Liver (tissue), 9 donors: ENCODE measurements around the gene KLHL42. TPM values are rescaled to one million over a fixed set of nuclear protein-coding genes. Genes with fewer than 3 reads are reported as not detected.
A peak's percentile ranks its signal among the peaks of the same experiment; 100 is the strongest.
"Not testable (repeated sequence)": the region's sequence is repeated elsewhere in the genome, so short reads cannot be mapped to it uniquely, and the experiment has no call there.

Source experiments
- DNase-seq: peaks from one replicate; pipeline ENCODE4 v3.0.0-alpha.2; 2017; ENCODE audit warnings: low spot score
- H3K27ac ChIP-seq, 2 donors: one replicate each; pipeline ENCODE4 v1.7.0; 2013; ENCODE audit warnings: inconsistent platforms in 2 of 2, low read length in 2 of 2, control low read depth in 1 of 2, low read depth in 1 of 2, mild to moderate bottlenecking in 1 of 2
- H3K27me3 ChIP-seq, 4 donors: one replicate each; pipeline versions ENCODE4 v1.6.1 to v1.7.0; 2013; ENCODE audit warnings: low read length in 3 of 4, inconsistent platforms in 1 of 4, mild to moderate bottlenecking in 1 of 4, moderate library complexity in 1 of 4; ENCODE audit not compliant: control insufficient read depth in 4 of 4, insufficient read depth in 4 of 4
- H3K36me3 ChIP-seq, 4 donors: one replicate each; pipeline versions ENCODE4 v1.6.1 to v1.7.0; 2013; ENCODE audit warnings: low read length in 3 of 4, mild to moderate bottlenecking in 3 of 4, low read depth in 1 of 4, moderate library complexity in 1 of 4; ENCODE audit not compliant: control insufficient read depth in 4 of 4, insufficient read depth in 3 of 4
- H3K4me1 ChIP-seq, 4 donors: one replicate each; pipeline versions ENCODE4 v1.6.1 to v1.7.0; 2013; ENCODE audit warnings: low read length in 3 of 4, mild to moderate bottlenecking in 3 of 4, moderate library complexity in 1 of 4; ENCODE audit not compliant: control insufficient read depth in 4 of 4, insufficient read depth in 4 of 4
- H3K4me3 ChIP-seq, 3 donors: one replicate each; pipeline versions ENCODE4 v1.6.1 to v1.7.0; 2013; ENCODE audit warnings: low read length in 3 of 3, control low read depth in 1 of 3, low read depth in 1 of 3, mild to moderate bottlenecking in 1 of 3
- H3K9ac ChIP-seq, 2 donors: one replicate each; pipeline ENCODE4 v1.7.0; 2013; ENCODE audit warnings: low read length in 2 of 2, mild to moderate bottlenecking in 2 of 2, moderate library complexity in 2 of 2, control low read depth in 1 of 2, low read depth in 1 of 2
- H3K9me3 ChIP-seq, 4 donors: one replicate each; pipeline versions ENCODE4 v1.6.1 to v1.7.0; 2013; ENCODE audit warnings: low read length in 3 of 4; ENCODE audit not compliant: control insufficient read depth in 4 of 4
- FOXA1 ChIP-seq: IDR thresholded peaks from 2 replicates; pipeline ENCODE4 v1.6.1; 2016; ENCODE audit warnings: antibody characterized with exemption
- JUND ChIP-seq, 2 donors: IDR thresholded peaks; 2 replicates each; pipeline ENCODE4 v1.6.1; 2016; ENCODE audit warnings: antibody characterized with exemption in 2 of 2
- NR2F2 ChIP-seq: IDR thresholded peaks from 2 replicates; pipeline ENCODE4 v1.6.1; 2016; ENCODE audit warnings: antibody characterized with exemption
- RAD21 ChIP-seq, 2 donors: IDR thresholded peaks; 2 replicates each; pipeline ENCODE4 v1.6.1; 2016; ENCODE audit warnings: antibody characterized with exemption in 2 of 2, mild to moderate bottlenecking in 2 of 2
- RXRA ChIP-seq, 2 donors: IDR thresholded peaks; 2 replicates each; pipeline ENCODE4 v1.6.1; 2017 to 2018; ENCODE audit warnings: antibody characterized with exemption in 2 of 2, mild to moderate bottlenecking in 1 of 2
- TAF1 ChIP-seq: conservative IDR thresholded peaks from 2 replicates; pipeline ENCODE4 v1.6.1; 2016; ENCODE audit warnings: antibody characterized with exemption, mild to moderate bottlenecking
- WGBS: extraction: QIAGEN DNeasy Blood & Tissue Kit; methylation state at CpG from one replicate; pipeline ENCODE4 v1.1.7; 2013; 5-methylcytosine and 5-hydroxymethylcytosine counted together
- polyA plus RNA-seq, 2 donors: library from polyadenylated mRNA; stranded (reverse) in 1 of 2; unstranded in 1 of 2; fragments of 200-250 nt in 1 of 2; fragments of >200 nt in 1 of 2; fragmentation: Nextera tagmentation in 1 of 2; extraction: Ambion mirVana in 1 of 2; gene quantifications; one replicate each; pipeline versions ENCODE4 v1.2.1 to v1.2.3, GENCODE V29; 2013 to 2015
- total RNA-seq, 2 donors: library from RNA; depleted of rRNA; stranded (reverse); fragments of >200 nt; gene quantifications; one replicate each; pipeline ENCODE4 v1.2.3, GENCODE V29; 2014
- TF ChIP-seq, protein P1 (sequence below): IDR thresholded peaks from 2 replicates; pipeline ENCODE4 v1.6.1; 2016; ENCODE audit warnings: antibody characterized with exemption, mild to moderate bottlenecking
- TF ChIP-seq, protein P2 (sequence below): fragments of 150-350 bp; IDR thresholded peaks from 2 replicates; pipeline ENCODE4 v1.5.1; 2017; ENCODE audit warnings: improper control_type of control experiment, low read depth, low read length; ENCODE audit not compliant: missing input control
- TF ChIP-seq, protein P3 (sequence below): IDR thresholded peaks from 2 replicates; pipeline ENCODE4 v1.6.1; 2016; ENCODE audit warnings: antibody characterized with exemption
- TF ChIP-seq, protein P4 (sequence below): IDR thresholded peaks from 2 replicates; pipeline ENCODE4 v1.6.1; 2016; ENCODE audit warnings: antibody characterized with exemption
- TF ChIP-seq, protein P5 (sequence below): IDR thresholded peaks from 2 replicates; pipeline ENCODE4 v1.6.1; 2016; ENCODE audit warnings: antibody characterized with exemption
- donor health status: healthy.
- donor health status: healthy.
- donor health status: healthy.
- donor health status: healthy.
- donor health status: healthy.

Gene KLHL42
- total and polyA plus RNA-seq, 4 donors, result 3.6 to 13.4 (median 6.4) TPM

DNA sequence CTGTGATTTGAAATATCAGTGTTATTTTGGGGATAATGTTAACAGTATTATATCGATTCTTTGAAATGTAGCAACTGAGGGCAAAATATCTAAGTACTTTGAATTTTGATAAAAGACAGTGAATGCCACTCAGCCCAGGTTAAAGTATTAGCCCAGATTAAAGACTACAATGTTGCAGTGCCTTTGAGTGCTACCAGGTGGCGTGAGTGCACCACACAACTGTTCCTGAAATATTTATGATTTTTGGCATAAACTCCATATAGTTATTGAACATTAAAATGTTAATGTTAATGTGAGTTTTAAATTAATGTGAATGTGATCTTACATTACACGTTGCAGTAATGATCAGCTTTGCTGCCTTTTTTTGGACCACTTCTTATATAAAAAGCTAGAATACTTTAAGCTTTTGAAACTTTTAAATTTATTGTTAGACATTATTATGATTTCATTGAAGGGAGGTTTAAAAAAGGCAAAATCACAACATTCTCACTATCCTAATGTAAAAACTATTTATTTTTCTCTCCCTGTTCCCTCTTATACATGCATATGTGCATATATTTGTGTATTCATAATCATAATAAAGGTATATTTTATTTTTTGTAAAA is 46.9 kb upstream of the KLHL42 start:
- Histone ChIP-seq H3K27ac (no peak overlapping the region), H3K9ac (no peak overlapping the region), H3K27me3 (no peaks in the 10 kb centered on the region), H3K4me3 (no peak overlapping the region), H3K9me3 (no peaks in the 10 kb centered on the region), H3K4me1 (peaks cover 0 to 4% (median 0%) of the 10 kb centered on the region in 4 donors), H3K36me3 (peaks cover 4 to 22% (median 10%) of the 10 kb centered on the region in 4 donors)
- peak; percentile 94 to 95 for TF ChIP-seq RAD21 (IDR thresholded peaks at IDR 0.05)
- TF ChIP-seq, protein P1, sequence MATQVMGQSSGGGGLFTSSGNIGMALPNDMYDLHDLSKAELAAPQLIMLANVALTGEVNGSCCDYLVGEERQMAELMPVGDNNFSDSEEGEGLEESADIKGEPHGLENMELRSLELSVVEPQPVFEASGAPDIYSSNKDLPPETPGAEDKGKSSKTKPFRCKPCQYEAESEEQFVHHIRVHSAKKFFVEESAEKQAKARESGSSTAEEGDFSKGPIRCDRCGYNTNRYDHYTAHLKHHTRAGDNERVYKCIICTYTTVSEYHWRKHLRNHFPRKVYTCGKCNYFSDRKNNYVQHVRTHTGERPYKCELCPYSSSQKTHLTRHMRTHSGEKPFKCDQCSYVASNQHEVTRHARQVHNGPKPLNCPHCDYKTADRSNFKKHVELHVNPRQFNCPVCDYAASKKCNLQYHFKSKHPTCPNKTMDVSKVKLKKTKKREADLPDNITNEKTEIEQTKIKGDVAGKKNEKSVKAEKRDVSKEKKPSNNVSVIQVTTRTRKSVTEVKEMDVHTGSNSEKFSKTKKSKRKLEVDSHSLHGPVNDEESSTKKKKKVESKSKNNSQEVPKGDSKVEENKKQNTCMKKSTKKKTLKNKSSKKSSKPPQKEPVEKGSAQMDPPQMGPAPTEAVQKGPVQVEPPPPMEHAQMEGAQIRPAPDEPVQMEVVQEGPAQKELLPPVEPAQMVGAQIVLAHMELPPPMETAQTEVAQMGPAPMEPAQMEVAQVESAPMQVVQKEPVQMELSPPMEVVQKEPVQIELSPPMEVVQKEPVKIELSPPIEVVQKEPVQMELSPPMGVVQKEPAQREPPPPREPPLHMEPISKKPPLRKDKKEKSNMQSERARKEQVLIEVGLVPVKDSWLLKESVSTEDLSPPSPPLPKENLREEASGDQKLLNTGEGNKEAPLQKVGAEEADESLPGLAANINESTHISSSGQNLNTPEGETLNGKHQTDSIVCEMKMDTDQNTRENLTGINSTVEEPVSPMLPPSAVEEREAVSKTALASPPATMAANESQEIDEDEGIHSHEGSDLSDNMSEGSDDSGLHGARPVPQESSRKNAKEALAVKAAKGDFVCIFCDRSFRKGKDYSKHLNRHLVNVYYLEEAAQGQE, result no peak
- TF ChIP-seq, protein P2, sequence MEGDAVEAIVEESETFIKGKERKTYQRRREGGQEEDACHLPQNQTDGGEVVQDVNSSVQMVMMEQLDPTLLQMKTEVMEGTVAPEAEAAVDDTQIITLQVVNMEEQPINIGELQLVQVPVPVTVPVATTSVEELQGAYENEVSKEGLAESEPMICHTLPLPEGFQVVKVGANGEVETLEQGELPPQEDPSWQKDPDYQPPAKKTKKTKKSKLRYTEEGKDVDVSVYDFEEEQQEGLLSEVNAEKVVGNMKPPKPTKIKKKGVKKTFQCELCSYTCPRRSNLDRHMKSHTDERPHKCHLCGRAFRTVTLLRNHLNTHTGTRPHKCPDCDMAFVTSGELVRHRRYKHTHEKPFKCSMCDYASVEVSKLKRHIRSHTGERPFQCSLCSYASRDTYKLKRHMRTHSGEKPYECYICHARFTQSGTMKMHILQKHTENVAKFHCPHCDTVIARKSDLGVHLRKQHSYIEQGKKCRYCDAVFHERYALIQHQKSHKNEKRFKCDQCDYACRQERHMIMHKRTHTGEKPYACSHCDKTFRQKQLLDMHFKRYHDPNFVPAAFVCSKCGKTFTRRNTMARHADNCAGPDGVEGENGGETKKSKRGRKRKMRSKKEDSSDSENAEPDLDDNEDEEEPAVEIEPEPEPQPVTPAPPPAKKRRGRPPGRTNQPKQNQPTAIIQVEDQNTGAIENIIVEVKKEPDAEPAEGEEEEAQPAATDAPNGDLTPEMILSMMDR, result peak; percentile 93
- 24% methylated on average over 3 of the region's 3 CpGs for WGBS
- DNase-seq, result no peak

DNA sequence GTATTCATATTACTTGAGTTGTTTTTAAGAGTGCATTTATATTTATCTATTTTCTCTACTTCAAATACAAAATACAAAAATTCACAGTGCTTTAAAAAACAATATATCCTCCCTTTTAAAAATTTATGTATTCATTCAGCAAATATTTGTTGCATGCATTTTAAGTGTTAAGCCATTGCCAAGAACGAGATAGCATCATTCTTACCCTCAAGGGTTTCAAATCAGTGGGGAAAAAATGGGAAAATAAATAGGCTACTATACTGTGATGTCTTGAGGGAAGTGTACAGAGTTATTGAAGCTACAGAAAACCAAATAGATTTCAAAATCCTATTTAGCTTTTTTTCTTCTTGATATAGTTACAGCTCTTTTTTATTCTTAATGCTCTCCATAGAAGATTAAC is 46.2 kb upstream of the KLHL42 start:
- TF ChIP-seq, protein P3, sequence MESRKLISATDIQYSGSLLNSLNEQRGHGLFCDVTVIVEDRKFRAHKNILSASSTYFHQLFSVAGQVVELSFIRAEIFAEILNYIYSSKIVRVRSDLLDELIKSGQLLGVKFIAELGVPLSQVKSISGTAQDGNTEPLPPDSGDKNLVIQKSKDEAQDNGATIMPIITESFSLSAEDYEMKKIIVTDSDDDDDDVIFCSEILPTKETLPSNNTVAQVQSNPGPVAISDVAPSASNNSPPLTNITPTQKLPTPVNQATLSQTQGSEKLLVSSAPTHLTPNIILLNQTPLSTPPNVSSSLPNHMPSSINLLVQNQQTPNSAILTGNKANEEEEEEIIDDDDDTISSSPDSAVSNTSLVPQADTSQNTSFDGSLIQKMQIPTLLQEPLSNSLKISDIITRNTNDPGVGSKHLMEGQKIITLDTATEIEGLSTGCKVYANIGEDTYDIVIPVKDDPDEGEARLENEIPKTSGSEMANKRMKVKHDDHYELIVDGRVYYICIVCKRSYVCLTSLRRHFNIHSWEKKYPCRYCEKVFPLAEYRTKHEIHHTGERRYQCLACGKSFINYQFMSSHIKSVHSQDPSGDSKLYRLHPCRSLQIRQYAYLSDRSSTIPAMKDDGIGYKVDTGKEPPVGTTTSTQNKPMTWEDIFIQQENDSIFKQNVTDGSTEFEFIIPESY, result no peak
- TF ChIP-seq, protein P1, result no peak
- no peak for TF ChIP-seq FOXA1
- TF ChIP-seq, protein P4, sequence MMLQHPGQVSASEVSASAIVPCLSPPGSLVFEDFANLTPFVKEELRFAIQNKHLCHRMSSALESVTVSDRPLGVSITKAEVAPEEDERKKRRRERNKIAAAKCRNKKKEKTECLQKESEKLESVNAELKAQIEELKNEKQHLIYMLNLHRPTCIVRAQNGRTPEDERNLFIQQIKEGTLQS, result no peak
- no peak for TF ChIP-seq JUND (IDR thresholded peaks at IDR 0.05)
- TF ChIP-seq, protein P5, sequence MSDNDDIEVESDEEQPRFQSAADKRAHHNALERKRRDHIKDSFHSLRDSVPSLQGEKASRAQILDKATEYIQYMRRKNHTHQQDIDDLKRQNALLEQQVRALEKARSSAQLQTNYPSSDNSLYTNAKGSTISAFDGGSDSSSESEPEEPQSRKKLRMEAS, result no peak
- TF ChIP-seq NR2F2, result no peak
- TF ChIP-seq, protein P2, result no peak
- no peak for TF ChIP-seq TAF1
- TF ChIP-seq RXRA (IDR thresholded peaks at IDR 0.05), result no peak
- H3K27ac ChIP-seq, result no peak overlapping the region
- H3K27me3 ChIP-seq, result no peaks in the 10 kb centered on the region
- peaks cover 0 to 4% (median 0%) of the 10 kb centered on the region in 4 donors for H3K4me1 ChIP-seq
- H3K36me3 ChIP-seq, result peaks cover 4 to 22% (median 9%) of the 10 kb centered on the region in 4 donors
- 99% methylated on average over 1 of the region's 1 CpG for WGBS
- DNase-seq, result no peak
- no peak overlapping the region for H3K9ac ChIP-seq
- no peak overlapping the region for H3K4me3 ChIP-seq
- H3K9me3 ChIP-seq, result no peaks in the 10 kb centered on the region

DNA sequence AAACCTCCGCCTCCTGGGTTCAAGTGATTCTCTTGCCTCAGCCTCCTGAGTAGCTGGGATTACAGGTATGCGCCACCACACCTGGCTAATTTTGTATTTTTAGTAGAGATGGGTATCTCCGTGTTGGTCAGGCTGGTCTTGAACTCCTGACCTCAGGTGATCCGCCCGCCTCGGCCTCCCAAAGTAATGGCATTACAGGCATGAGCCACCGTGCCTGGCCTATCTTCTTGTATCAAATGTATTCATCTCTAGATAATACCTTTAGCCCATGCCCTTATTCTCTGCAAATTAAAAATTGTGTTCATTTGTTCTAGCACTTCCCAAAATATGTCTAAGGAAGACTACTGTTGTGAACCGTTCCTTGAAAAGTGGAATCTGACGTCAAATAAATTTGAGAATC is 45.7 kb upstream of the KLHL42 start:
- not testable (repeated sequence) for H3K27ac ChIP-seq, H3K27me3 ChIP-seq, H3K9ac ChIP-seq, H3K9me3 ChIP-seq, H3K4me1 ChIP-seq, H3K4me3 ChIP-seq, DNase-seq
- WGBS, result 93% methylated on average over 9 of the region's 9 CpGs
- peaks cover 4 to 25% (median 9%) of the 10 kb centered on the region in 4 donors for H3K36me3 ChIP-seq
